ENCODE results near the gene RAB40C.

RAB40C gene

DNA sequence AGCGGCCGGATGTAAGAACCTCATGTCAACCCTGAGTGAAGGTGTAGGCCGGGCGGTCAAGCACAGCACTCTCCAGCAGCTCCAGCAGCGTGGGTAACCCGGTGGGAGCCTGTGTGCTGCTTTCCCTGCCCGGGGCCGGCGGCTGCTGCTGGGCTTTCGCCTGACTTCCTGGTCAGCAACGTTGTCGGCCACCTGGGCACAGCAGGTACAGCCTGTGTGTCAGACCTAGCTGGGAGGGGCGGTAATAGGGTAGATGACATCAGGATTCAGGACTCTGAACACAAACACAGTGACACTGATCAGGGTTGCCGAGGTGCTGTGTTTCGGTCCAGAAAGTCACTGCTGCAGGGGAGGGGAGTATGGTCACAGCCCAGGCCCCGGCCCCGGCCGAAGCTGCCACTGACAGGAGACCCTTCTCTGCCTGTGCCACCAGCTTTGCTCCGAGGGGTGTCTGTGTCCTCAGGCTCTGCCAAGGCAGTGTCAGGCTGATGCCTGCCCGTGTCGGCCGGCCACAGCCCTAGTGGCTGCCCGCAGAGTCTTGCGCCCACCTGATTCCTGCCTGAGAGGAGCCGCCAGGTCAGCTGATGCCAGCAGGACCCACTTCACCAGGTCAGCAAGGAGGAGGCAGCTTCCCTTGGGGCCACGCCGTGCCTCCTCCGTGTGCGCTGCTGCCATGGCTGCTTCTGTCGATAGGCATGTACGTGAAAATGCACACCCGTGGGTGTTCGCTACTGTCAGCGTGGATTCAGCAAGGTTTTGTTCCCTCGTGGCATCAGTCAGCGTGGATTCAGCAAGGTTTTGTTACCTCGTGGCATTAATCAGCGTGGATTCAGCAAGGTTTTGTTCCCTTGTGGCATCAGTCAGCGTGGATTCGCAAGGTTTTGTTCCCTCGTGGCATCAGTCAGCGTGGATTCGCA is 9.2 kb downstream of the RAB40C start:
- Histone ChIP-seq H3K27me3 (ENCODE audit: control insufficient read depth in 1 of 2, insufficient read depth in 2 of 2, low read length in 2 of 2) (no peaks in the 10 kb centered on the region), H3K9me3 (ENCODE audit: control insufficient read depth in 1 of 2, low read length in 2 of 2) (no peaks in the 10 kb centered on the region), H3K4me1 (ENCODE audit: control insufficient read depth in 1 of 2, insufficient read depth in 2 of 2, low read length in 2 of 2) (peaks cover 10 to 26% of the 10 kb centered on the region in 2 donors), H3K27ac (ENCODE audit: low read depth, low read length) (no peak overlapping the region), H3K36me3 (ENCODE audit: control insufficient read depth in 1 of 2, insufficient read depth in 2 of 2, low read length in 2 of 2) (peaks cover 0 to 29% of the 10 kb centered on the region in 2 donors), H3K4me3 (ENCODE audit: low read depth in 1 of 2, low read length in 2 of 2) (no peak overlapping the region), H3K9ac (ENCODE audit: low read depth in 1 of 2, low read length in 2 of 2) (no peak overlapping the region)

DNA sequence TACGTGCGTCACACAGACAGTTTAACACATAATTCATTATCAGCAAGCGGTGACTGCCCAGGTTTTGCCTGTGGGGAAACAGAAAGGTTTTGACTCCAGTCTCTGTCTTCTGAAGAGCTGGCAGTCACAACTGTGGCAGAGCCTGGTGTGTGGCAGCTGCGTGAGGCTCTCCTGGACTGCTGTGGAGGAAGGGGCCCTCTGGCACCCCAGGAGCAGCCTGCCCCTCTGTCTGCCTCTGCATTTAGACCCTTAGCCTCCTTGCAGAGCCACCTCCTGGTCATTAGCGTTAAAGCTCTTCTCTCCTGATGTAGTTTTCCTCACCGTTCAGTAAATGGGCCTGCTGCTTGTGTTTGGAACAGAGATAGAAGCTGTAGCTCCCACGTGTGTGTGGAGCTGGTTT is 10.9 kb downstream of the RAB40C start:
- peaks cover 0 to 29% of the 10 kb centered on the region in 2 donors for H3K36me3 ChIP-seq (ENCODE audit: control insufficient read depth in 1 of 2, insufficient read depth in 2 of 2, low read length in 2 of 2)
- H3K27me3 ChIP-seq (ENCODE audit: control insufficient read depth in 1 of 2, insufficient read depth in 2 of 2, low read length in 2 of 2), result no peaks in the 10 kb centered on the region
- H3K4me3 ChIP-seq (ENCODE audit: low read depth in 1 of 2, low read length in 2 of 2), result no peak overlapping the region
- peaks cover 3 to 5% of the 10 kb centered on the region in 2 donors for H3K9me3 ChIP-seq (ENCODE audit: control insufficient read depth in 1 of 2, low read length in 2 of 2)
- H3K4me1 ChIP-seq (ENCODE audit: control insufficient read depth in 1 of 2, insufficient read depth in 2 of 2, low read length in 2 of 2), result peaks cover 0 to 12% of the 10 kb centered on the region in 2 donors
- H3K9ac ChIP-seq (ENCODE audit: low read depth in 1 of 2, low read length in 2 of 2), result no peak overlapping the region
- no peak overlapping the region for H3K27ac ChIP-seq (ENCODE audit: low read depth, low read length)

DNA sequence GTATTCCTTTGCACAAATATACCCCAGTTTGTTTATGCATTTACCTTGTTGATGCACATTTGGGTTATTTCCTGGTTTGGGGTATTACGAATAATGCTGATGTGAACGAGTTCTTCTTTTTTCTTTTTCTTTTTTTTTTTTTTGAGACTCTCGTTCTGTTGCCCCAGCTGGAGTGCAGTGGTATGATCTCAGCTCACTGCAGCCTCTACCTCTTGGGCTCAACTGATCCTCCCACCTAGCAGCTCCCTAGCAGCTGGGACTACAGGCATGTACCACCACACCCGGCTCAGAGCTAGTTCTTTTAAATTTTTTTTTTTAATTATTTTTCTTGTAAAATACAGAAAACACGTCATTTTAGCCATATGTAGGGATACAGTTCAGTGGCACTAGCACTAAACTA is 14.1 kb downstream of the RAB40C start:
- H3K36me3 ChIP-seq (ENCODE audit: control insufficient read depth in 1 of 2, insufficient read depth in 2 of 2, low read length in 2 of 2), result peaks cover 0 to 14% of the 10 kb centered on the region in 2 donors
- no peak overlapping the region for H3K4me3 ChIP-seq (ENCODE audit: low read depth in 1 of 2, low read length in 2 of 2)
- no peak overlapping the region for H3K9ac ChIP-seq (ENCODE audit: low read depth in 1 of 2, low read length in 2 of 2)
- no peaks in the 10 kb centered on the region for H3K4me1 ChIP-seq (ENCODE audit: control insufficient read depth in 1 of 2, insufficient read depth in 2 of 2, low read length in 2 of 2)
- H3K9me3 ChIP-seq (ENCODE audit: control insufficient read depth in 1 of 2, low read length in 2 of 2), result peaks cover 3 to 5% of the 10 kb centered on the region in 2 donors
- H3K27me3 ChIP-seq (ENCODE audit: control insufficient read depth in 1 of 2, insufficient read depth in 2 of 2, low read length in 2 of 2), result no peaks in the 10 kb centered on the region
- H3K27ac ChIP-seq (ENCODE audit: low read depth, low read length), result no peak overlapping the region

DNA sequence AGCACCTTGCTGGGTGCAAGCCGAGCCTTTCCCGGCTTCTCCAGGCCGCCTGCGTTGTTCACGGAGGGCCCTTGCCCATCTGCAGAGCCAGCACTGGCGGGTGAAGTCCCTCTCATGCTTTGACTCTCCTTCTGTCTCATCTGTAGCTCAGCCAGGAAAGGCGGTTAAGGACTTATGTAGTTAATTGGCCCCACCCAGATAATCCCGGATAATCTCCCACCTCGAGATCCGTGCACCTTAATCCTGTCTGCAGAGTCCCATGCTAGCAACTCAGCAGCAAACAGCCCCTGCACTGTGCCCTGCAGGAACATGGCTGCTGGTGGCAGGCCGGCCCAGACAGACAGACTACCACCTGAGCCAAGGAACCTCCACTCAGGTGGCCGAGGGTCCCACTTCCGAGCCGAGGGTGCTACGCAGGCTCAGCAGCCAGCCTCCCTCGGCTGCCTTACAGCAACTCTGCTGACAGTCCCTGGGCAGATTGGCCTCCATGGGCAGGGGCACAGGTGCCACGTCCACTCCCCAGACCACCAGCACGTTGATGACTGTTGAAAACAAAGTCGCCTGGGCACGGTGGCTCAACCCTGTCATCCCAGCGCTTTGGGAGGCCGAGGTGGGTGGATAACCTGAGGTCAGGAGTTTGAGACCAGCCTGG is 16.9 kb downstream of the RAB40C start:
- Histone ChIP-seq H3K9ac (ENCODE audit: low read depth in 1 of 2, low read length in 2 of 2) (no peak overlapping the region), H3K27me3 (ENCODE audit: control insufficient read depth in 1 of 2, insufficient read depth in 2 of 2, low read length in 2 of 2) (no peaks in the 10 kb centered on the region), H3K4me3 (ENCODE audit: low read depth in 1 of 2, low read length in 2 of 2) (no peak overlapping the region), H3K36me3 (ENCODE audit: control insufficient read depth in 1 of 2, insufficient read depth in 2 of 2, low read length in 2 of 2) (no peaks in the 10 kb centered on the region), H3K27ac (ENCODE audit: low read depth, low read length) (no peak overlapping the region), H3K4me1 (ENCODE audit: control insufficient read depth in 1 of 2, insufficient read depth in 2 of 2, low read length in 2 of 2) (peaks cover 4 to 13% of the 10 kb centered on the region in 2 donors), H3K9me3 (ENCODE audit: control insufficient read depth in 1 of 2, low read length in 2 of 2) (peaks cover 3 to 5% of the 10 kb centered on the region in 2 donors)

DNA sequence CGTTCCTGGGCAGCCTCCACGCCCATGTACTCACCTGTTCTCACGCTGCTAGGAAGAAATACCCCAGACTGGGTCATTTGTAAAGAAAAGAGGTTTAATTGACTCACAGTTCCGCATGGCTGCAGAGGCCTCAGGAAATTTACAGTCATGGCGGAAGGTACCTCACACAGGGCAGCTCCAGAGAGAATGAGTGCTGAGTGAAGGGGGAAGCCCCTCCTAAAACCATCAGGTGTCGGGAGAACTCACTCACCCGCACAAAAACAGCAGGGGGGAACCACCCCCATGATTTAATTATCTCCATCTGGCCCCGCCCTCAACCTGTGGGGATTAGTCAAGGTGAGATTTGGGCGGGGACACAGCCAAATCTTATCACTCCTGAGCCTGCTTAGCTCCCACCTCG is 18.2 kb downstream of the RAB40C start:
- peaks cover 4 to 13% of the 10 kb centered on the region in 2 donors for H3K4me1 ChIP-seq (ENCODE audit: control insufficient read depth in 1 of 2, insufficient read depth in 2 of 2, low read length in 2 of 2)
- no peak overlapping the region for H3K9ac ChIP-seq (ENCODE audit: low read depth in 1 of 2, low read length in 2 of 2)
- H3K4me3 ChIP-seq (ENCODE audit: low read depth in 1 of 2, low read length in 2 of 2), result no peak overlapping the region
- H3K27me3 ChIP-seq (ENCODE audit: control insufficient read depth in 1 of 2, insufficient read depth in 2 of 2, low read length in 2 of 2), result no peaks in the 10 kb centered on the region
- peaks cover 3 to 5% of the 10 kb centered on the region in 2 donors for H3K9me3 ChIP-seq (ENCODE audit: control insufficient read depth in 1 of 2, low read length in 2 of 2)
- H3K36me3 ChIP-seq (ENCODE audit: control insufficient read depth in 1 of 2, insufficient read depth in 2 of 2, low read length in 2 of 2), result no peaks in the 10 kb centered on the region
- no peak overlapping the region for H3K27ac ChIP-seq (ENCODE audit: low read depth, low read length)

DNA sequence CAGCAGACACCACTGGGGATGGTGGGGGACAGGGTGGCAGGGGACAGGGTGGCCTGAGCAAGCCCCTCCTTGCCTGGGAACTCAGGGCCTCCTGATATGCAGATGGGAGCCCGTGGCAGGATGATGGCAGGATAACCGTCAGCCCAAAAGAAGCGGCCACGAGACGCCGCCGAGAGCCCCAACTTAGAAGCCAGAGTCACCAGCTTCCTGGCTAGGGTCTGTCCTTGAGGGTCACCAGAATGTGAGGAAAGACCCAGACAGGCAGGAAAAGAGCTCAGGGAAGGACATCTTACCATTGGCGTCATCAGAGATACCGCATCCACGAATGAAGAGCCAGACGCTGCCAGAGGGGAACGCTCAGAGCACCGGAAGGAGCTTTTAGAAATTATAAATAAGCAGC is 19.4 kb downstream of the RAB40C start:
- Histone ChIP-seq H3K27me3 (ENCODE audit: control insufficient read depth in 1 of 2, insufficient read depth in 2 of 2, low read length in 2 of 2) (no peaks in the 10 kb centered on the region), H3K9ac (ENCODE audit: low read depth in 1 of 2, low read length in 2 of 2) (no peak overlapping the region), H3K9me3 (ENCODE audit: control insufficient read depth in 1 of 2, low read length in 2 of 2) (peaks cover 3 to 5% of the 10 kb centered on the region in 2 donors), H3K4me1 (ENCODE audit: control insufficient read depth in 1 of 2, insufficient read depth in 2 of 2, low read length in 2 of 2) (peaks cover 4 to 13% of the 10 kb centered on the region in 2 donors), H3K4me3 (ENCODE audit: low read depth in 1 of 2, low read length in 2 of 2) (no peak overlapping the region), H3K36me3 (ENCODE audit: control insufficient read depth in 1 of 2, insufficient read depth in 2 of 2, low read length in 2 of 2) (peaks cover 0 to 8% of the 10 kb centered on the region in 2 donors), H3K27ac (ENCODE audit: low read depth, low read length) (no peak overlapping the region)

DNA sequence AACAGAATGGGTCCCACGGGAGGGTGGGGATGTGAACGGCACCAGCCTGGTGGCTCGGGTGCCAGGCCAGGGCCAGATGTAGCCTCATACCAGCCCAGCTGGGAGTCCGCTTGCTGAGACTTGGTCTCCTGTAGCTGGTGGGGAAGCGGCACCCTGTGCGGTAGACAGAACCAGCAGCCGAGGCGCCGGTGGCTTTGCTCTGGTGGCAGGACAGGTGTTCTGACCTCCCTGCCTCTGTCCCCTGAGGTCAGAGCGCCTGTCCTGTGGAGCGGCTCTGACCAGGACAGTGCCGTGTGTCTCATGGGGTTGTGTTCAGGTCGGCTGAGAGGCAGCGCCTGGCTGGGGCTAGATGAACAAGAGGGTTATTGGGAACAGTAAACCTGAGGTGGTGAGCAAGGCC is 20.1 kb downstream of the RAB40C start:
- H3K27ac ChIP-seq (ENCODE audit: low read depth, low read length), result no peak overlapping the region
- H3K9ac ChIP-seq (ENCODE audit: low read depth in 1 of 2, low read length in 2 of 2), result no peak overlapping the region
- no peak overlapping the region for H3K4me3 ChIP-seq (ENCODE audit: low read depth in 1 of 2, low read length in 2 of 2)
- H3K36me3 ChIP-seq (ENCODE audit: control insufficient read depth in 1 of 2, insufficient read depth in 2 of 2, low read length in 2 of 2), result peaks cover 3 to 14% of the 10 kb centered on the region in 2 donors
- H3K27me3 ChIP-seq (ENCODE audit: control insufficient read depth in 1 of 2, insufficient read depth in 2 of 2, low read length in 2 of 2), result no peaks in the 10 kb centered on the region
- H3K9me3 ChIP-seq (ENCODE audit: control insufficient read depth in 1 of 2, low read length in 2 of 2), result peaks cover 2 to 3% of the 10 kb centered on the region in 2 donors
- peaks cover 4 to 13% of the 10 kb centered on the region in 2 donors for H3K4me1 ChIP-seq (ENCODE audit: control insufficient read depth in 1 of 2, insufficient read depth in 2 of 2, low read length in 2 of 2)

DNA sequence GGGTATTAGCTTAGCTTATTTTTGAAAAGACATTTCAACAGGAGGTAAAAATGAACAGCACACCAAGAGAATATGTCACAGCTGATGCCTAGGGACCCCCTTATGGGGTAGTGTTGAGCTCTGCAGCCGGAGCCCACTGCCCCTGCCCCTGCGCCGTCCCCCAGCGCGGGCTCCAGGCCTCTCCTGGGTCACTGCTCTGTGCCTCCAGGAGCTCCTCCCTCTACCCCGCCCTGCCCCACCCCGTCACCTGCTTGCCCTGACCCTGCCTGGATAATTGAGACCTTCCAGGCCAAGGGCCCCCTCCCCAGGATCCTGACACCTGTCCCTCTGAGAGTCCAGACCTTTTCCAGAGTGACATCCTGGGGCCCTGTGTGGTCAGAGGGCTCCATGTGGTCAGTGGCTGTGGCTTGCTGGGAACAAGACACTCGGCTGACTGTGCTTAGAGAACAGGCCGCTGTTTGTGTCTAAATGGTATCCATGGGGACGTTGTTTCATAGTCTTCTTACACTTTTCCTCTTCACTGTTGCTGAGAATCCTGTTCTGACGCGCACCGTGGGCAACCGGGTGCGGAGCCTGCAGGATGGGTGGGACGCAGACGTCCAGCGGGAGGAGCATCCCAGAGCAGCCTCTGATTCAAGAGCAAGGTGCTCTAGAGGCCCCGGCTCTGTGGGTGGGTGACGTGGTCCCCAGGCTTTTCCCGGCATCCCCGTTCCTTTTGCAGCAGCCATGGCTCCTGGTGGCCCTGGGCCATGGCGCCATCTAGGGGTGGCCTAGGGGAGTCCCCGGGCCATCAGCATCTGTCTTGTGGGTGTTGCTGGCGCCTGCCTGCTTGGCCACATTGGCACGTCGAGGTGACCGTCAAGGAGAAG is 20.9 kb downstream of the RAB40C start:
- no peak overlapping the region for H3K27ac ChIP-seq (ENCODE audit: low read depth, low read length)
- no peak overlapping the region for H3K9ac ChIP-seq (ENCODE audit: low read depth in 1 of 2, low read length in 2 of 2)
- H3K27me3 ChIP-seq (ENCODE audit: control insufficient read depth in 1 of 2, insufficient read depth in 2 of 2, low read length in 2 of 2), result no peaks in the 10 kb centered on the region
- peaks cover 4 to 13% of the 10 kb centered on the region in 2 donors for H3K4me1 ChIP-seq (ENCODE audit: control insufficient read depth in 1 of 2, insufficient read depth in 2 of 2, low read length in 2 of 2)
- no peak overlapping the region for H3K4me3 ChIP-seq (ENCODE audit: low read depth in 1 of 2, low read length in 2 of 2)
- peaks cover 4 to 17% of the 10 kb centered on the region in 2 donors for H3K36me3 ChIP-seq (ENCODE audit: control insufficient read depth in 1 of 2, insufficient read depth in 2 of 2, low read length in 2 of 2)
- H3K9me3 ChIP-seq (ENCODE audit: control insufficient read depth in 1 of 2, low read length in 2 of 2), result no peaks in the 10 kb centered on the region

DNA sequence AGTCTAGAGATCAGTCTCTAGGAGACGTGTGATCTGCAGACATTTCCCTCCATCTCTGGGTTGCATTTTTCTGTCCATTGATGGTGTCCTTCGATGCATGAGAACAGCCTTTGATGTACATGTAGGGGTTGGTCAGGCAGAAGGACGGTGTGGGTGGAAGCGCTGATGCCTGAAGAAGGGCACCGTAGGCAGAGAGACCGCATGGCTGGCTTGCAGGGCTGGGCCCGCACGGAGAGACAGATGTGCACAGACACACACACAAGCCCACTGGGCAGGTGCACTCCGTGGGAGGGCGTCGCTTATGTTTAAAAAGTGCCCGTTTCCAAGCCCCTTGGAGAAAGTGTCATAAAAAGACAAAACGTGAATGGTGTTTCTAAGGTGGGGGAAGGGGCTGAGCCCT is 25.3 kb downstream of the RAB40C start:
- Histone ChIP-seq H3K4me3 (ENCODE audit: low read depth in 1 of 2, low read length in 2 of 2) (no peak overlapping the region), H3K9ac (ENCODE audit: low read depth in 1 of 2, low read length in 2 of 2) (no peak overlapping the region), H3K36me3 (ENCODE audit: control insufficient read depth in 1 of 2, insufficient read depth in 2 of 2, low read length in 2 of 2) (peaks cover 4 to 33% of the 10 kb centered on the region in 2 donors), H3K27me3 (ENCODE audit: control insufficient read depth in 1 of 2, insufficient read depth in 2 of 2, low read length in 2 of 2) (no peaks in the 10 kb centered on the region), H3K9me3 (ENCODE audit: control insufficient read depth in 1 of 2, low read length in 2 of 2) (no peaks in the 10 kb centered on the region), H3K27ac (ENCODE audit: low read depth, low read length) (no peak overlapping the region), H3K4me1 (ENCODE audit: control insufficient read depth in 1 of 2, insufficient read depth in 2 of 2, low read length in 2 of 2) (peaks cover 3 to 12% of the 10 kb centered on the region in 2 donors)

Data from duodenal mucosa (tissue), 2 donors.